HG02970 (cell line): ENCODE results near the gene SUSD1.
"Not testable (repeated sequence)": the region's sequence is repeated elsewhere in the genome, so short reads cannot be mapped to it uniquely, and the experiment has no call there.

Source experiments
- ATAC-seq: cut with Tn5 transposase; IDR thresholded peaks from one replicate; pipeline ENCODE4 v1.9.1; 2021; ENCODE audit warnings: mild to moderate bottlenecking, moderate library complexity, moderate number of reproducible peaks; ENCODE audit not compliant: unreplicated experiment, low FRiP score

The SUSD1 gene

DNA sequence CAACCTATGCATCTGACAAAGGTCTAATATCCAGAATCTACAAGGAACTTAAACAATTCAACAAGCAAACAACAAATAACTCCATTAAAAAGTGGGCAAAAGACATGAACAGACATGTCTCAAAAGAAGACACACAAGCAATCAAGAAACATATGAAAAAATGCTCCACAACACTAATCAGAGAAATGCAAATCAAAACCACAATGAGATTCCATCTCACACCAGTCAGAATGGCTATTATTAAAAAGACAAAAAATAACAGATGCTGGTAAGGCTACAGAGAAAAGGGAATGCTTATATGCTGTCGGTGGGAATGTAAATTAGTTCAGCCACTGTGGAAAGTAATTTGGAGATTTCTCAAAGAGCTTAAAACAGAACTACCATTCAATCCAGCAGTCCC lies 41.3 kb downstream of the SUSD1 start:
- ATAC-seq: not testable (repeated sequence)

DNA sequence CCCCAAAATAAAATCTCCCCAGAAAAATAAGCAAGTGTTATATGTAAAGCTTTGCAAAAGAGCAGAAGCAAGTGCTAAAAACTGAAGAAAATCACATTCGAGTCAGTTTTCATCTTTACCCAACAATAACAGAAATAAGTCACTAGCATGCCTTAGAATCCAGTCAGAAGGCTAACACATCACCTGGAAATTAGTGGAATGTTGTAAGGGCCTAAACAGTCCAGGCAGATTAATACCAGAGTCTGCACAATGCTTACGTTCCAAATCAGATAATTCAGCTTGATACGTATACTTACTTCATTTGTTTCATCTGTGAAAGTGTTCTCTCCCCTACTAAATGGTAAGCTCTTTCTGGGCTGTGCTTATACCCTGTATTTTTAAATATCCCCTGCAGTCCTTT lies 42.7 kb downstream of the SUSD1 start:
- no peak for ATAC-seq

DNA sequence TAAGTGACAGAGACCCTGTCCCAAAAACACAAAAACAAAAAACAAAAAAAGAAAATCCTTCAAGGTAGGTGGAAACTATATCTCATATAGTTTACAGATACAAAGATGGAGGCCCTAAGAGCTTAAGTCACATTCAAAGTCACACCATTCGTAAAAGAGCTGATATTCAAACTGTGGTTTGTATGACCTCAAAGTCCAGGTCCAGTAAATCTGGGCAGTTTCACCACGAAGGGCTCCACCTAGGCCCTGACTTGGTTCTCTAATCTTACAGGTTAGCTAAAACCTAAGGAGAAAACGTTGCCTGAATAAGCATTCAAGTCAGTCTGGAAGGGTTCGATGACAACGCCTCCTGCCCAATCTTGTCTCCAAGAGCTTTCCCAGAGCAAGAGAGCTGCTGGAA lies 44.1 kb downstream of the SUSD1 start:
- ATAC-seq: no peak

DNA sequence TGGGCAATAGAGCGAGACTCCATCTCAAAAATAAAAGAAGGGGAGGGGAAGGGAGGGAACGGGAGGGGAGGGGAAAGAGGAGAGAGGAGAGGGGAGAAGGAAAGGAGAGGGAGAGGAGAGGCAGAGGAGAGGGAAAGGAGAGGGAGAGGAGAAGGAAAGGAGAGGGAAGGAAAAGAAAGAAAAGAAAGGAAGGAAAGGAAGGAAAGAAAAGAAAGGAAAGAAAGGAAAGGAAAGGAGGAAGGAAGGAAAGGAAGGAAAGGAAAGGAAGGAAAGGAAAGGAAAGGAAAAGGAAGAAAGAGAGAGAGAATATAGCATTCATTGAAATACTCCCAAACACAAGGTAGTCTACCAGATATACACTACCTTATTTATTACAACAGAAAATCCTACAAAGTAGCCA lies 44.8 kb downstream of the SUSD1 start:
- no peak for ATAC-seq

DNA sequence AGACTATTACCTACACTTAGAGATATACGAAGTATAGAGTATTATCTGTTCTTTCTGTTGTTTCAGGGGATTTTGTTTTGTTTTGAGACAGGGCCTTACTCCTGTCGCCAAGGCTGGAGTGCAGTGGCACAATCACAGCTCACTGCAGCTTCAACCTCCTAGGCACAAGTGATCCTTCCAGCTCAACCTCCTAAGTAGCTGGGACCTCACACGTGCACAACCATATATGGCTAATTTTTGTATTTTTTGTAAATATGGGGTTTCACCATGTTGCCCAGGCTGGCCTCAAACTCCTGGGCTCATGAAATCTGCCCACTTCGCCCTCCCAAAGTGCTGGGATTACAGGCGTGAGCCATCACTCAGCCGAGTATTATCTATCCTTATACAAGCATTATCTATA lies 45.9 kb downstream of the SUSD1 start:
- ATAC-seq: no peak

DNA sequence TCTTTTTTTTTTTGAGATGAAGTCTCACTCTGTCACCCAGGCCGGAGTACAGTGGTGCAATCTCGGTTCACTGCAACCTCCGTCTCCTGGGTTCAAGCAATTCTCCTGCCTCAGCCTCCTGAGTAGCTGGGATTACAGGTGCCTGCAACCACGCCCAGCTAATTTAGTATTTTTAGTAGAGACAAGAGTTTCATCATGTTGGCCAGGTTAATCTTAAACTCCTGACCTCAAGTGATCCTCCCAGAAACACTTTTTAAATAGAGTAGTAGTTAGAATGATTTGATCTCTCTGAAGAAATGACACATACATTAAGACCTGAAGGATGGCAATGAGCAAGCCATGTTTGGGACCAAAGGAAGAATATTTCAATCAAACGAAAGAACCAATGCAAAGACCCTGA lies 46.7 kb downstream of the SUSD1 start:
- ATAC-seq: not testable (repeated sequence)

DNA sequence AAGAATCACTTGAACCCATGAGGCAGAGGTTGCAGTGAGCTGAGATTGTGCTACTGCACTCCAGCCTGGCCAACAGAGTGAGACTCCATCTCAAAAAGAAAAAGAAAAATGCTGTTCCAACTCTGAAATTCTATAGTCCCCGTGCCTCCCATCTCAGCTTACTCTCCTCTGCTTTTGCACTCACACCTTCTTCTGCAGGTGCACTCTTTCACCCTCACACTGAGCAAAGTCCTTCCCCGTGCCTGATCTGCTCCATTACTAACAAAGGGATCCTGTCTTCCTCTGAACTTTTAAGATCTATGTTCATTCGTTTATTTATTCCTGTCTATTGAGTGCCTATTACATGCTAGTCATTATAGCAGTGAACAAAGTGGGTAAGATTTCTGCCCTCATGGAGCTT lies 47.8 kb downstream of the SUSD1 start:
- no peak for ATAC-seq

DNA sequence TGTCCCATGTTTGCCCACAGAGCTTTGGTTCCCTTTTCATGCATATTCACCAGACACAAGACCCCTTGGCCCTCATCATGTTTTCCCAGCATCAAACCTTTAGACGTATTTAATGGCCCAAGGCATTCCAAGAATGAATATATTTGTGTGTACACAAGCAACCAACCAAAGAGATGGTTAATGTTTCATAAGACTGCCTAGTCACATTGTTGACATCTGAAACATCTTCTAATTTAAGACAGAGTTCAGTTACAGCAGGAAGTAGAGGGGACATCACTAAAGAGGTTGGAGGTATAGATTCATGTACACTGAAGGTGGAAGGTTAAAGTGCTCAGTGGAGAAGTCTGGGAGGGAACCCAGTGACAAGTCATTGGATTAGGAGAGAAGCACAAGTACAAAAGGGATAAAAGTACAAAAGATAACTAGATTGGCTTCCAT lies 49.1 kb downstream of the SUSD1 start:
- ATAC-seq: no peak

DNA sequence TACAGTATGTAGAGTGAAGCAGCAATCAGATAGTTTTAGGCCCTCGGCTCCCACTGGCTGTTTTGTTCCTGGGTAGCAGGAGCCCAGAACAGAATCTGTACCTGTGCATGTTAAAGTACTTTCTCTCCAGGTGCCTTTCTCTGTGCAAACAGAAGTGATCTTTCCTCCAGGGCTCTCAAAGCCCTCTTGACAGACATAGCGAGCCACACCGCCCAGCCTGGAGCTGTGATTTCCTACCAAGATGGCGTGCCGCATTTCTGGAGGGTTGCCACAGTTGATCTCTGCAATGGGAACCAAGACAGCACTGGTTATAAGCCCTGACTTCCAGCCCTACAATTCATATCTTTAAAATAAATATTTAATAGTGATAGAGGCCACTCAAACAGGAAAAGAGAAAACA lies 50.9 kb downstream of the SUSD1 start:
- ATAC-seq: no peak

DNA sequence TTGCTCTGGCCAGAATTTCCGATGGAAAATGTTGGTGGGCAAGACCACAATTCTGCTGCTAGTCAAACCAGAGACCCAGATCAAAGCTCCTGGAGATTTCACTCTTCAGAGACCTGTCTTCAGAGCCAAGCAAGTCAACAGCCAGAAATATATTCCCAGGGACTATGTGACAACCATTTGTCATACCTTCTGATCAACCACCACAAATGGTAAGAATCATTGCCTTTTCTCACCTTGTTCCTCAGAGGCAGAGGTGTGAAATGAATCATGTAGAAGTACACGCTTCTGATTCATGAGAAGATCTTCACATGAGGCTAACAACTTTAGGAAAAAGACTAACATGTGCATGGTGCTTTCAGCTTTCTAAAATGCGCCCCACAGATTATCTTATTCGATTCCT lies 53.5 kb downstream of the SUSD1 start:
- ATAC-seq: no peak

DNA sequence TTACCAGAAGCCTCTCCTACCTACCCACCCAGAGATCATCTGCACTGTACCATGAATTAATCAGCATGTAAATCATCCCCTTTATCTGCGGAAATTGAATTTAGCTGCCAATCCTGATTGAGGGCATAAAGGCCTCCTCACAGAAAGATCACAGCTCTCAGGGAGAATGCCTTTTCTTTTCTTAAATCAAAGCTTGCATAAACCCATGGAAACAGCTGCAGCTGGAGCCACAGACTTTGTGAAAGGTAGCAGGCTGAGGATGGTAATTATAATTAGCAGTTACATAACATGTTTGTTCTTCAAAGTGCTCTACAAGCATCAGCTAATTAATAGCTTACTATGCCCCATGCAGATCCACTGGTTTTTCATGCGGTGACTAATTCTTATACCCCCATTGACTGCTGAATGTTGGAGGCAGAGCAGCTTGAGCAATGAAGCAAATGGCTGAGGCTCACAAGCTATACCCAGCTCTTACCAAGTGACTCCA lies 54.6 kb downstream of the SUSD1 start:
- no peak for ATAC-seq

DNA sequence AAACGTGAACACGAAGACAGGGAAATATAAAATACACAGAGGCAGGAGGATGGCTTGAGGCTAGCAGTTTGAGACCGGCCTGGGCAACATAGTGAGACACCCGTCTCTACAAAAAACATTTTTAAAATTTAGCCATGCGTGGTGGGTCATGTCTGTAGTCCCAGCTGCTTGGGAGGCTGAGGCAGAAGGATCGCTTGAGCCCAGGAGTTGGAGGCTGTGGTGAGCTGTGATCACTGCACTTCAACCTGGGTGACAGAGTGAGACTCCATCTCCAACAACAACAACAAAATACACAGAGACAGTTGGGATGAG lies 55.1 kb downstream of the SUSD1 start:
- ATAC-seq: no peak

DNA sequence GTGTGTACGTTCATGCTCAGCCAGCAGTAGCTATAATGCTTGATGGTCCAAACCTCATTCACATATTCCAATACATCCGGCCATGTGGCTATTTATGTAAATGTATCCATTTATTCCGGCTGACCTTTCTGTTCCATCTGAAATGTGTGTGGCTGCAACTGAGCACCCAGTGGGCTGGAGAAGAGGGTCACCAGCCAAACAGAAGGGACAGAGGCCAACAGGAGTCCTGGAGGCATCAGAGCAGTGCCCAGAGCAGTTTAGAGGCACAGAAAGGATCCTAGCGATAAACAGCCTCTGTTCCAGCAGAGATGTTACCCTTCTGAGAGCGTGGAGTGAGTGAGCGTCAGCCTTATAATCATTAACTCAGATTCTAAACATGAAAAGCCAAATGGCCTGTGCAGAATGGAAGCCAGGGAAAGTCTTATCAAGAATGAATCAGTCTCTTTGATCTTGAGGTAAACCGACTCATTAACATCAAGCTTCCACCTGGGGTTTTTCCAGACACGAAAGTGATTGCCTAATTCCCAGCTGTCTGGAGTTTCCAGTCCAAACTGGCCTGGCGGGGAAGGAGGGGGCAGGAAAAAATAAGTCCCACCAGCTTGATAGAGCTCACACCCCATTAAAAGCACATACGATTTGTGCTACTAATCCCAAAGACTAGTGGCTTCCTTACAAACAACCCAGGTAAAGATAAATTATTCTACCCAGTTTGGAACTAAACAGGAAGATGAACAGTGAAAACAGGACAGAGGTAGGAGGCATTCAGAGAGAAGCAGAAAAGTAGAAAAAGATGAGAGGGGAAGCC lies 55.7 kb downstream of the SUSD1 start:
- no peak for ATAC-seq

DNA sequence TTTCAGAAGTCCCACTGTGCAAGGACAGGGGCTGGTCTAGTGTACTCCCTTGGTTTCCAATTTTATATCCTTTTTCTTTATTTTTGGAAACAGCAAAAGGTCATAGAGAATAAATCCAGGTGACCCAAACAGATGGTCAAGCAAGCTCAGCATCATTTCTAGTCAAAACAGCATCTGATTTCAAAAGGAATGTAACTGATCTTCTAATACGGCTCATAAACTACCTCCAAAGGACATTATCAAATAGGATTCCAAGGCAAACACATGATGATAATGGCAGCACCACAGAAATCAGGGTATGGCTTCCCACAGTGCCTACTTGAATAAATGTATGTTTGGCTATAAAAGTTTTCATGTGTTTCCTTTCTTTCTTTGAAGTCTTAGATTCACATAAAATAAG lies 57.1 kb downstream of the SUSD1 start:
- no peak for ATAC-seq

DNA sequence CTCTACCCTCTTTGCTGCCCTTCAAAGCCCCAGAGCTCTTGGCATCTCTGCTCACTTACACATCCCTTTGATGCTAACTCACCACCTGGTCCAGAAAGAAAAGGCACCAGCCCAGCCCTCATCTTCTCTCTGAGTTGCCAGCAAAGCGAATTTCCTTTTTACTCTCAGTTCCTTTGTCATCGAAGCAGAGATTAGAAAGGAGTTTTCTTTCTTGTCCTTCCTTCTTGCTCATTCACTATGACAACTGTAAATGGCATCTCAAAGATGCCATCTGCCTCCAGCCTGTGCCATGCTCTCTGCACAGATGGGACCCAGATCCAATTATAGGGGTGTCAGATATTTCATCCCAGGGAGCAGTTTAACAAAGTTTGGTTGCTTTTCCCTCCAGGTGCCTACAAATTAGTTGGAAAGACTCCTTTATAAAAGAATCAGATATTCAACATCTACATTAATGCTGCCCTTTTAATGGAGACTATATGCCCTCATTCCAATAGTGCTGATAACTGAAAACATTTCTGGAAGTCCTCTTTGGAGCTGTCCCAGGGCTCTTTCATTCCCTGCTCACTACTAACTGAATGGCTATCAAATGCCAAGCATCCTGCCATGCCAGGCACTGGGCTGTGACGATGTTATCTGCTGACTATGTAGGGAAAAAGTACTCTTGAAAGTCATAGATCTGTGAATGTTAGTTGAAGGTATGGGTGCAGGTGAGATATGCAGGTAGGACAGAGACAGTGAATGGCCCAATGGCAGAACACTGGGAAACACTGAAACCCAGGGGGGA lies 58.9 kb downstream of the SUSD1 start:
- ATAC-seq: no peak

DNA sequence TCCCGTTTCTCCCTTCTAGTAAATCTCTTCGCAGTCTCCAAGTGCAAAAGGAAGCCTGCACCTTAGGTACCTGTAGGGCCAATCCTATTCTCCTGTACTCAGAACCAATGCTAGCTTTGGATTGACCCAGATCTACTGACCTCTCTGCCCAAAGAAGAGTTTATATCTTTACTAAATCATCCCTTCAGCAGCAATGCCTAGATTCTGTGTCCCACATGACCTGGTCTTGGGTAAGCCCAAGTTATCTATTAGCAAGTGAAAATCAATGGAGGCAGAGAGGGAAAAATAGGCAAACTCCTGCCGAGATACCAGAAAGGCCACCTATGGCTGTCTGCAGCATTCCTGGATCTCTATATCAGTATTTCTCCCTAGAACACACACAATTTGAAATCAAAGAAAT lies 60.0 kb downstream of the SUSD1 start:
- no peak for ATAC-seq

DNA sequence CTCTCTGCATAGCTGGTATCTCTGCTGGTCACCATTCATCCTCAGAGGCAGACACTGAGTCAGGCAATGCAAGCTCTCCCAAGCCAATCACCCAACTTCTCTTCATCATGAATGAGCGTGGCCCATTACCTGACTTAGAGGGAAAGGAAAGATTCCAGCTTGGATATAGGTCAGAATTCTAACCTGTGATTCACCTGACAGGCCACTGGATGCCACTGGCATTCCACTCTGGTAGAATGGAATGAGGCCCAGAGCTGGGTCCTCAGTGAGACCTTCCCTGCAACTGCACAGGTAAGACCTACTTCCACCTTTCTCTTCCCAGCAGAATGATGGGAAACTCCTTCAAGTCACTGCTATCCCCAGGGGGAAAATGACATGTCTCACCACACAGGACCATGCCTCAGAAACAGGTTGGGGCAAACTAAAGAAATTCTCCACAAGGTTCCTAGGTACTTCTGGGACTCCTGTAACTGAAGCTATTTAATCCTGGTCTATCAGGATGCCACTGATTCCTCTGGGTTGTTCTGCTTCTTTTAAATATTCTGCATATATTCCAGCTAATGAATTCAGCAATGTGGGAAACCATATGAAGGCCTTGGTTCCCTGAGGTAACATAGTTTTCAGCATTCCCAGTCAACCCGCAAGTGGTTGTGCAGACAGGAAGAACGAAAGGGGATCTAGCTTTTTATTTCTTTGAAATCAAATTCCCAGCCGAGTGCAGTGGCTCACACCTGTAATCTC lies 62.0 kb downstream of the SUSD1 start:
- ATAC-seq: no peak

DNA sequence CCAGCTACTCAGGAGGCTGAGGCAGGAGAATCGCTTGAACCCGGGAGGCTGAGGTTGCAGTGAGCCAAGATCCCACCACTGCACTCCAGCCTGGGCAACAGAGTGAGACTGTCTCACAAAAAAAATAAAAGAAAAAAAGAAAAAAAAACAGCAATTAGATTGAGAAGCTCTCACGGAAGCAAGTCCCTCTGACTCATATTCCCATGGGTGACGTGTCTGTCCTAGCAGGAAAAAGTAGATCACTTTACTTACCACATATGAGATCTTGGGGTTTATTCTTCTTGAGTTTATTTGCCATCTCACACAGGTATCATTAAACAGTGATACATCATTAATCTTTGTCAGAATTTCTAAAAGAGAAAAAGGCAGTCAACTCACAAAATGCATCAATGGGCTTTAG lies 62.6 kb downstream of the SUSD1 start:
- ATAC-seq: no peak

DNA sequence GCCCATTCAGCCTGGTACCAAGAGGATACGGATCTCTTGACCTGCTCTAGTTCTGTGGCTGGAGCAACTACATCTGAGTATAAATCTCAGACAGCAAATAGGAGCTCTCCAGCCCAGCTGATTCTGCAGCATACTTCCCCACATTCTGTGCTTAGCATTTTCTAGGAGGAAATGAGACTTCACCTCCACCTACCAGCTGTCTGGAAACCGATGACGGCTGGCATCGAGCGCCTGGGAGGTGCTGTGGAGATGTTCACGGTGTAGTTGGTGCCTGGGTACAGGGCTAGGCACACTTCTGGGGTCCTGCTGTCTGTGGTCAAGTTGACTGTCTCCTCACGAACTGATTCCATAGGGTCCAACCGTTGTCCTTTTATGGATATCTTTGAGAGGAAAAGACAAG lies 63.6 kb downstream of the SUSD1 start:
- ATAC-seq: no peak

DNA sequence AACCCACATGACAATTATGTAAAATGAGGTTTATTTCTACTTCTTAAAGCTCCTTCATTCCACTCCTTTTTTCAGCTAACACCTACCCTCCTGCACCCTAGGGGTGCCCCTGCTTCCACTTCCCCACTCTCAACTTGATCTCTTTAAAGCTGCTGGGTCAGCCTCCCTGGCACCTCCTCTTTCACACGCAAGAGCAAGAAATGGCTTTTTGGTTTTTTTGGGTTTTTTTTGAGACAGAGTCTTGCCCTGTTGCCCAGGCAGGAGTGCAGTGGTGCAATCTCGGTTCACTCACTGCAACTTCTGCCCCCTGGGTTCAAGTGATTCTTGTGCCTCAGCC lies 64.4 kb downstream of the SUSD1 start:
- ATAC-seq: no peak

DNA sequence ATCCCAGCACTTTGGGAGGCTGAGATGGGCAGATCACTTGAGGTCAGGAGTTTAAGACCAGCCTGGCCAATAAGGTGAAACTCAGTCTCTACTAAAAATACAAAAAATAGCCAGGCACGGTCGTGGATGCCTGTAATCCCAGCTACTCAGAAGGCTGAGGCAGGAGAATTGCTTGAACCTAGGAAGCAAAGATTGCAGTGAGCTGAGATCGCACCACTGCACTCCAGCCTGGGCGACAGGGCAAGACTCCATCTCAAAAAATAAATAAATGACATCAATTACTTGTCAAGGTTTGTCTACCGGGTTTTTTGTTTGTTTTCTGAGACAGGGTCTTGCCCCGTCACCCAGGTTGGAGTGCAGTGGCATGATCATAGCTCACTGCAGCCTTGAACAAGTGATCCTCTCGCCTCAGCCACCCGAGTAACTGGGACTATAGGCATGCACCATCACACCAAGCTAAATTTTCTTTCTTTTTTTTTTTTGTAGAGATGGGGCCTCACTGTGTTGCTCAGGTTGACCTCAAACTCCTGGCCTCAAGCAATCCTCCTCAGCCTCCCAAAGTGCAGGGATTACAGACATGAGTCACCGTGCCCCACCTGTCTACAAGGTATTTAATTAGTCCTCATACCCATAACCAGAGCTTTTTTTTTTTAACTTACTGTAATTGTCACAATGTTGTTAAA lies 64.9 kb downstream of the SUSD1 start:
- ATAC-seq: no peak
